ENCODE data around the gene FOXL3. TPM values are rescaled to one million over a fixed set of nuclear protein-coding genes. Genes with fewer than 3 reads are reported as not detected.

Gene FOXL3
- total RNA-seq, 1 donor from 2014 or later = not detected

DNA sequence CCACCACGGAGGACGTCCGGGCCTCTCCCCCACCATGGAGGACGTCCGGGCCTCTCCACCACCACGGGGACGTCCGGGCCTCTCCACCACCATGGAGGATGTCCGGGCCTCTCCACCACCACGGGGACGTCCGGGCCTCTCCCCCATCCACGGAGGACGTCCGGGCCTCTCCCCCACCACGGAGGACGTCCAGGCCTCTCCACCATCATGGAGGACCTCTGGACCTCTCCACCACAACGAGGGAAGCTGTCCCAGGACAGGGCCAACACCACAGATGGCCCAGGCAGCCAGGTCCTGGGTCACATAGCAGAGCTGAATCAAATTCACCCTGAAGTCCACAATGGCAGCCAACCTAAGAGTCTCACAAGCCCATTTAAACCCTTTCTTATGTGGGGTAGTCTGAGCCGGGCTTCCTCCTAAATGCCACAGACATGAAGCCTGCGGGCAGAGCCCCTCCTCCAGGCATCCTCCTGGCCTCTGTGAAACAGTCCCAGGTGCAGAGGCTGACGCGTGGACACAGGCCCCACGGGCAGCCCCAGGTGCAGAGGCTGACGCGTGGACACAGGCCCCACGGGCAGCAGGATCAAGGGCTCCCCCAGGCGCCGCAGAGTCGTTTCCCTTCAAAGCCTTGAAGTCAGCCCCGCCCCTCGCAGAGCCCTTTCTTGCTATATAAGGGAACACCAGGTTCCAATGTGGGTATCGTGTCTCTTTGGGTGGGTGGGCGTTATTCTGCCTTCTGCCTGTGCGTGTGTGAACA, 47.0 kb downstream of the FOXL3 start:
- H3K27ac Mint-ChIP-seq = no peak overlapping the region
- peaks cover 41% of the 10 kb centered on the region for H3K4me1 Mint-ChIP-seq (ENCODE audit: low read depth)

GRCh38 chr7:337567-337951, 47.6 kb downstream of the FOXL3 start:
- no peak for TF ChIP-seq CTCF (IDR thresholded peaks at IDR 0.05; ENCODE audit: unreplicated experiment)
- DNase-seq (ENCODE audit: low spot score, unreplicated experiment) = no peak
- Mint-ChIP-seq H3K9me3 (ENCODE audit: low read depth) (no peaks in the 10 kb centered on the region), H3K36me3 (ENCODE audit: insufficient read depth) (no peaks in the 10 kb centered on the region), H3K4me1 (ENCODE audit: low read depth) (peaks cover 47% of the 10 kb centered on the region), H3K27me3 (no peaks in the 10 kb centered on the region), H3K27ac (no peak overlapping the region), H3K4me3 (ENCODE audit: low read depth) (no peak overlapping the region)

More for the DNA sequence above, 47.0 kb downstream of the FOXL3 start:
- Mint-ChIP-seq H3K27me3 (no peaks in the 10 kb centered on the region), H3K36me3 (ENCODE audit: insufficient read depth) (no peaks in the 10 kb centered on the region), H3K9me3 (ENCODE audit: low read depth) (no peaks in the 10 kb centered on the region), H3K4me3 (ENCODE audit: low read depth) (no peak overlapping the region)
- TF ChIP-seq CTCF (IDR thresholded peaks at IDR 0.05; ENCODE audit: unreplicated experiment) = no peak
- DNase-seq (ENCODE audit: low spot score, unreplicated experiment) = no peak

DNA sequence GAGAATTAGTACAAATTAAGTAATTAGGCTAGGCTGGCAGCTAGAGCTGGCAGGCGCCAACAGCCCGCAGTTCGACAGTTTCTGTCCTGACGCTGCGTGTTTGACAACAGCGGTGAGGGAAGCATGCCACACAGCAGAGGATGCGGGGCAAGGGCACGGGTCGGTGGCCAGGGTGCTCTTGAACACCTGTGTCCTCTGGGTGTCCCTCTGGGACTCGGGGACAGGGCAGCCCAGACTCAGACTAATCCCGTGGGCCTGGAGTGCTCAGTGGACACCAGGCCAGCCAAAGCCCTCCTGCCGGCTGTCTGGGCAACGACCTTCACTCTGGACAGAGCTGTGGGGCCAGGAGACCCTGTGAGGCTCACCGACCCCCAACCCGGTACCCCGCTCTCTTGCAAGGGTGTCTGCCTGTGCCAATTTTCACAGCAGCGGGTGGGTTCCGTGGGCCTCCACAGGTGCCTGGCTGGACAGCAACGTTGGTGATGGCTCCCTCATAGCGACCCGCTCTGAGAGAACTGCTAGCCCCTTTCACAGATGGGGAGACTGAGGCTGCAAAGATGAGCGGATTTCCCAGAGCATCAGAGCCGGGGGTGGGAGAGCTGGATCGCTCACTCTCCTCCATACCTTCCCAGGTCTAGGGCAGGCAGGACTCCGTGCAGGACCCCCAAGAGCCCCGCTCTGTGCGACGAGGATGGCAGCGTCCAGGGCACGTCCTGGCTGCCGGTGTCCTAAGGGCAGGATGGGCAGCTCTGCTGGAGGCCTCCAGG, 48.5 kb downstream of the FOXL3 start:
- Mint-ChIP-seq H3K4me1 (ENCODE audit: low read depth) (peaks cover 56% of the 10 kb centered on the region), H3K36me3 (ENCODE audit: insufficient read depth) (no peaks in the 10 kb centered on the region), H3K27me3 (no peaks in the 10 kb centered on the region), H3K9me3 (ENCODE audit: low read depth) (no peaks in the 10 kb centered on the region), H3K4me3 (ENCODE audit: low read depth) (no peak overlapping the region), H3K27ac (no peak overlapping the region)
- no peak for TF ChIP-seq CTCF (IDR thresholded peaks at IDR 0.05; ENCODE audit: unreplicated experiment)
- DNase-seq (ENCODE audit: low spot score, unreplicated experiment) = no peak

DNA sequence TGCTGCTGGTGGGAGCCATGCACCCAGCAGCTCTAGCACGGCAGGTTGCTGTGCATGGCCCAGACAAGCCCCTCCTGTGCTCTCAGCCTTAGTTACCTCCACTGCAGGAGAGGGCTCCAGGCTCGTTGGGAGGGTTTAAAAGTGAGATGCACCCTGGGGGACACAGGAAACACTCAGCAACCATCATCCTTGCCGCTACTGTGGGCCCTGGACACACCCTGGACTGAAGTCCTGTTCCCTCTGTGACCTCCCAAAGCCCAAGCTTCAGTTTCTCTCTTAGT, 49.0 kb downstream of the FOXL3 start:
- H3K36me3 Mint-ChIP-seq (ENCODE audit: insufficient read depth) = no peaks in the 10 kb centered on the region
- DNase-seq (ENCODE audit: low spot score, unreplicated experiment) = no peak
- H3K27ac Mint-ChIP-seq = no peak overlapping the region
- H3K27me3 Mint-ChIP-seq = no peaks in the 10 kb centered on the region
- no peak for TF ChIP-seq CTCF (IDR thresholded peaks at IDR 0.05; ENCODE audit: unreplicated experiment)
- no peaks in the 10 kb centered on the region for H3K9me3 Mint-ChIP-seq (ENCODE audit: low read depth)
- peaks cover 60% of the 10 kb centered on the region for H3K4me1 Mint-ChIP-seq (ENCODE audit: low read depth)
- H3K4me3 Mint-ChIP-seq (ENCODE audit: low read depth) = no peak overlapping the region

DNA sequence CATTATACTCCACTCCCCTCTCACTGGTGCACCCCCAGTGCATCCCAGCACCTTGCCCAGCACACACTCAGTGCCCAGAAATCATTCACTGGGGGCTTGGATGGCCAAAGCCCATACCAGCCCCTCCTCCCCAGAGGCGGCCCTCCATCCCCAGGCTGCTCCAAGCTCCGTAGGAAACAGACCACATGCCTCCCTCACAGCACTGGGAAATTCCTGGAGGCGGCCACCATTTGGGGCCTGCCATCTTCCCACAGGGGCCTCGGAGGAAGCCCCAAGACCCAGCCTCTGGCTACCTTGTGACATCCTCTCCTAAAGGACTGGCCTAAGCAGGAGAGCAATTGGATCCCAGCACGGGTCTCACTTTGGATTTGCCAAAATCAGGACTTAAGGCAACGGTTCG, 49.7 kb downstream of the FOXL3 start:
- no peaks in the 10 kb centered on the region for H3K9me3 Mint-ChIP-seq (ENCODE audit: low read depth)
- no peak overlapping the region for H3K4me3 Mint-ChIP-seq (ENCODE audit: low read depth)
- H3K4me1 Mint-ChIP-seq (ENCODE audit: low read depth) = peaks cover 62% of the 10 kb centered on the region
- no peaks in the 10 kb centered on the region for H3K36me3 Mint-ChIP-seq (ENCODE audit: insufficient read depth)
- no peaks in the 10 kb centered on the region for H3K27me3 Mint-ChIP-seq
- peak overlapping the region; percentile 86 for H3K27ac Mint-ChIP-seq
- DNase-seq (ENCODE audit: low spot score, unreplicated experiment) = no peak
- no peak for TF ChIP-seq CTCF (IDR thresholded peaks at IDR 0.05; ENCODE audit: unreplicated experiment)

Data from progenitor cell of endocrine pancreas (in vitro differentiated cells).